Inflammatory macrophage treated with lipopolysaccharide for 4 hours (primary cell): Measurements from ENCODE around the gene OTOG.

Experiments
- DNase-seq: peaks from one replicate; pipeline ENCODE4 v3.0.0-alpha.2; 2020

Gene OTOG

GRCh38 chr11:17541330-17541885 is 5.7 kb upstream of the OTOG start:
- DNase-seq, result no peak

GRCh38 chr11:17542249-17542648 is 4.8 kb upstream of the OTOG start:
- DNase-seq, result no peak

DNA sequence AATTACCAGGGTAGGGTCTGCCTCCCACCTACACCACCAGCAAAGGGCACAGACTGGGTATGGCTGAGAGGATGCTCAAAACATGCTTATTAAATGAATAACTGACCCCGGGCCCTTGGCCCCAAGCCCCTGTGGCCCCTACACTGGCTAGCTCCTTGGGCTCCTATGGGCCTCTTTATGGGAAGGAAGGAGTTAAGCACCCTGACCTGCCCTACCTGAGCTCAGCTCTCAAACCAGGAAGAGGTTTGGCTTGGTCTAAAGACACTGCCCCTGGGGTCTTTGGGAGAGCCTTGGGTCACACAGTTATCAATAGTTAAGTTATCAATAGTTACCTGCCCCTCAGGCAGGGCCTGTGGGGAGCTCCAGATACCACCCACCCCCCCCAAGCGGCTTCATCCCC is 4.0 kb upstream of the OTOG start:
- no peak for DNase-seq

- DNase-seq, result no peak
Measured at GRCh38 chr11:17543574-17544180, 3.4 kb upstream of the OTOG start.

DNA sequence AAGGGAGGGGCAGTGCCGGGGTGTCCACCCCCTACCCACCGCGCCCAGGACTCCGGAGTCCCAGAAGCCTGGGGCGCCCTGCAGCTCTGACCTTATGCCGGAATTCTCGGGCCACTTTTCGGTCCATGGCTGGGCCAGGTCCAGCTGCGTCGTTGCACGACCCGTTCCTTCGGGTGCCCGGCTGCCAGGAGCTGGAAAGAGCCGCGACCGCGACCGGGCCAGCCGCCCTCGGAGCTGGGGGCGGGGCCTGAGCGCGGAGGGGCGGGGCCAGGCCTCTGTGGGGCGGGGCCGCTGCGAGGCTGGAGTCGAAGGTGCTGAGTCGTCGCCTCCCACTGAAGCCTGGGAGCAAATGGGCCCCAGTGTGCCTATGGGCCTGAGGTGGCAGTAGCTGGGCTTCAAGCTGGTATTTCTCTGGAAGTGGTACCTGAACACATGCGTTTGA is 2.9 kb upstream of the OTOG start, which contains the start of gene USH1C:
TSS of gene USH1C (minus strand) at position 236 of the 442 bp plus-strand sequence. CDS start at position 127, 109 bp downstream.
- DNase-seq, result peak; percentile 6

GRCh38 chr11:17546240-17546639 is 819 bp upstream of the OTOG start:
- DNase-seq, result no peak

DNA sequence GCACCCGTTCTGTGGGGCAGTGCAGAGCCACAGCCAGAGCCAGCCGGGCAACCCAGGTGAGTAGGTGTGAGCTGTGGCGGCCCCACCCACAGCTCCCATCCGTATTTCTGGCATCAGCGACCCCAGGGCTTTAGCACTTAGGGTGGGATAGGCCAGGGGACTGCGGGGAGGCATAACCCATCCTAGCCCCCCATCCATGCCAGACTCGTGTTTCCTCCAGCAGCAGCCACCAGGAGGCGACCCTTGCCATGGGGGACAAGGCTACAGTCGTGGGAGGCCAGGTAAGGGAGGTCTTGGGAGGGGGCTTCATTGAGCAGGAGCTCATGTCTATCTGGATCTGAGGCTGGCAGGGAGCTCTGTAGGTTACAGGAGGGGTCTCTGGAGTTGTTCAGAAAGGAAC is 873 bp downstream of the OTOG start:
- no peak for DNase-seq

GRCh38 chr11:17548444-17548843 is 1.4 kb downstream of the OTOG start:
- no peak for DNase-seq

DNA sequence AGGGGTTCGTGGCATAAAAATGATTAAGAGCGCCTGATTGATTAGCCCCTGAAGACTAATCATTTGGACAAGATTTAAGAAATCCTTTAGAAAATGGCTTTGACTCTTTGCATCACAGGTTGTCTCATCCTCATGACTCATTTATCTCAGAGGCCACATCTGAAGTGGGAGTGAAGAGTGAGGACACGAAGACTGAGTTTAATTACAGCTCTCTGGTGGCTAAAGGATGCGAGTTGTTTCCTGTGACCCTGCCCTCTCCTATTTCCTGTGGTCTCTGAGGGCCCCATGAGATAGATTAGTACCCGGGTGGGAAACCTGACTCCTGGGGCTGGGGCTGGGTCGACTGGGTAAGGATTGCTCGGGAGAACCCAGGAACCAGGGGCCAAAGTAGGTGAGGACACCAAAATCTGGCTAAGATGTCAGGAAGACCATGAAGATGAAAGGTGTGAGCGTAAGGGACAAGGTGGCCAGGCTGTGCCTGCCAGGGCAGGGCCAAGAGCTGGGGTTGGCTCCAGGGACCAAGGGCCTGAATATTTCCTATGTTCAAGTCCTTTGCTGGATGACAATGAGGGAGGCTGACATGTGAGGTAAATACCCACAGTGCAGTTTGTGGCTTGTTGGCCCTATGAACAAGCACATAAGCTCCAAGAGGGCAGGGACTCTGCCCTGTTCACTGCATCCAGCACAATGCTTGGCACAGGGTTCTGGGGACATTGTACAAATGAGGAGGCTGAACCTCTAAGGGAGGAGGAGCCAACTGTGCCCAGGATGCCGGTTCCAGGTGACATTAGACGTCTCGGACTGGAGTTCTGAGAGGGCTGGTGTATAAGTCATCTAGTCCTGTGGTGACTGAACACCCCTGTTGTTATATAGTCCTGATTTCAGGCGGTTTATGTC is 3.6 kb downstream of the OTOG start:
- no peak for DNase-seq

DNA sequence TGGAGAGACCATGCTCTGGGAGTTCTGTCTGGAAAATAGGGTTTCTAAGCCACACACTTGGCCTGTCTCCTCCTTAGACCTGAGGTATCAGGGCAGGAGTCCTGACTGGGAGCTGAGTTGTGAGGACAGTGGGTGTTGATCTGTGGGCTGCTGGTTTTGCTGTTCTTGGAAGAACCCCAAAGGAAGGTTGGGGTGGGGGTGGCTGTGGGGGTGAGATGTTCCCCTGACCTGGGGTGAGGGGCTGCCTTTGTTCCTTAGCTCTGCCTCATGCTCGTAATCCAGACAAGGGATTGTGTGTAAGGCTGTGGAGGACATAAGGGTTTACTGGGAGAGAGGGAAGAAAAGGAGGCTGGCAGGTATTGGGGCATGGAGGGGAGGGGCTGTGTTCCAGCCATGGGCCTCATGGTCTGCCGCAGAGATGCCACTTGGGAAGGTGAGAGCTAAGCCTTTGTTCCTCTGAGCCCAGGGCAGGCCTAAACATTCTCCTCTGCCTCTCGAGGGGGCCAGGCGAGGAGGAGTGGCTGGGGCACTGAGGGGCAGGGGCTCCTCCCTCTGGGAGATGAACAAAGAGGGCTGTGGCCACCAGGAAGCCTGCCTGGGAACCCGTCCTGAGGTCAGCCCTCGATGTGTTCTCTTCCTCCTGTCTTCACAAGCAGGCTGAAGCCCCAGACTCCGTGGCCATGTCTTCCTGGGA is 4.4 kb downstream of the OTOG start:
- DNase-seq, result no peak

GRCh38 chr11:17552041-17552355 is 4.9 kb downstream of the OTOG start:
- DNase-seq, result no peak

GRCh38 chr11:17552392-17553248 is 5.6 kb downstream of the OTOG start:
- DNase-seq, result no peak

- DNase-seq, result no peak
Measured at GRCh38 chr11:17553249-17553546, 6.1 kb downstream of the OTOG start.

DNA sequence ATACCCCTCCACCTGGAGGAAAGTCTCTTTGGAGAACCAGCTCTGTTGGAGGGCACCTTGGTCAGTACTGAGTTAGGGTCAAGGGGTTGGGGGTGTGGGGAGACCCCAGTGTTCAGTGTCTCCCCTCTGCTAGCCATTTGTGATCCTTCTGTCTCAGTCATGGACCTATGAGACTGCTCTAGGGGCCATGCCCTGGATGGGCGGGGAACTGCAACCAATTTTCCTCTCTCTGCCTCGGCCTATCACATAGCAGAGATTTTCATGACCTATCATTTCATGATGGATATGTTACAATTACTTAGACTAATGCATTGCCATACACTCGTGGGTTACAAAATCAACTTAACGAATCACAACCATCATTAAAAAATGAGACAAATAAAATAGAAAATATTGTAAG is 7.4 kb downstream of the OTOG start:
- DNase-seq, result no peak

- DNase-seq, result no peak
Measured at GRCh38 chr11:17556999-17557398, 9.9 kb downstream of the OTOG start.

GRCh38 chr11:17558025-17558780 is 11.1 kb downstream of the OTOG start:
- DNase-seq, result no peak

DNA sequence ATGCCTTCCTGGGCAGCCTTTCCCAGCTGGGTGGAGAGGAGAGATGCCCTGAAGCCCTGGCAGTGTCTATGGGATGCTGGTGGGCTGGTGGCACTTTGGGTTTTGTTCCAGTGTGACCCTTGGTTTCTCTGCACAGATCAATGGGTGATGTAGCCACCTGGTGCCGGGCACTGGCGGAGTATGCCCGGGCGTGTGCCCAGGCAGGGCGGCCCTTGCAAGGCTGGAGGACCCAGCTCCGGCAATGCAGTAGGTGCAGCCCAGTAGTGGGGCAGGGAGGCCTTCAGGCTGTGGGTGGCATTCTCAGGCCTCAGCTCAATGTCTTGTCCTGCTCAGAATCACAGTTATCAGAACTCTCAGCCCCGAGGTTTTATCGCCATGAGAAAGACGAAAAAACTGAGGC is 11.9 kb downstream of the OTOG start:
- no peak for DNase-seq

DNA sequence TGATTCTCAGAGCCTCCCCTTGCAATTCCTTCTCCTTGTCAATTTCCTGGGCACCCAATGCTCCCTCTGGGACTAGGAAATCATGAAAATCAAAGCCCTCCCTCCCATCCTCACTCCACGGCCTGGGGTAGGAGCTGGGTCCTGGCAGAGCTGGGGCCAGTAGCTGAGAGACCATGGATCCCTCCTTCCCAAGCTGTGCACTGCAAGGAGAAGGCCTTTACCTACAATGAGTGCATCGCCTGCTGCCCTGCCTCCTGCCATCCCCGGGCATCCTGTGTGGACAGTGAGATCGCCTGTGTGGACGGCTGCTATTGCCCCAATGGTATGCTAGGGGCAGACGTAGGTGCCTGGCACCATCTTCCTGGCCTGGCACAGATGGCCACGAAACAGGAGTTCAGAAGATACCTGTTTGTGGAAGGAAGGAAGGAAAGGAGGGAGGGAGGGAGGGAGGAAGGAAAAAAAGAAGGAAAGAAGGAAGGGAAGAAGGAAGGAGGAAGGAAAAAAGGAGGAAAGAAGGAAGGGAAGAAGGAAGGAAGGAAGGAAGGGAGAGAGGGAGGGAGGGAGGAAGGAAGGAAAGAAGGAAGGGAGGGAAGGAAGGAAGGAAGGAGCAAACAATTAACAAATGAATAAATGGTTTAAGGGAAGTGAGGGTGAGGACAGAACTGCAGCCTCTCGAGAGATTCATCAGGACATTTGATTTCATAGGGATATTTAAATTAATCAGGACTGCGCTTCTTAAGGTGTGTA is 12.5 kb downstream of the OTOG start:
- no peak for DNase-seq

DNA sequence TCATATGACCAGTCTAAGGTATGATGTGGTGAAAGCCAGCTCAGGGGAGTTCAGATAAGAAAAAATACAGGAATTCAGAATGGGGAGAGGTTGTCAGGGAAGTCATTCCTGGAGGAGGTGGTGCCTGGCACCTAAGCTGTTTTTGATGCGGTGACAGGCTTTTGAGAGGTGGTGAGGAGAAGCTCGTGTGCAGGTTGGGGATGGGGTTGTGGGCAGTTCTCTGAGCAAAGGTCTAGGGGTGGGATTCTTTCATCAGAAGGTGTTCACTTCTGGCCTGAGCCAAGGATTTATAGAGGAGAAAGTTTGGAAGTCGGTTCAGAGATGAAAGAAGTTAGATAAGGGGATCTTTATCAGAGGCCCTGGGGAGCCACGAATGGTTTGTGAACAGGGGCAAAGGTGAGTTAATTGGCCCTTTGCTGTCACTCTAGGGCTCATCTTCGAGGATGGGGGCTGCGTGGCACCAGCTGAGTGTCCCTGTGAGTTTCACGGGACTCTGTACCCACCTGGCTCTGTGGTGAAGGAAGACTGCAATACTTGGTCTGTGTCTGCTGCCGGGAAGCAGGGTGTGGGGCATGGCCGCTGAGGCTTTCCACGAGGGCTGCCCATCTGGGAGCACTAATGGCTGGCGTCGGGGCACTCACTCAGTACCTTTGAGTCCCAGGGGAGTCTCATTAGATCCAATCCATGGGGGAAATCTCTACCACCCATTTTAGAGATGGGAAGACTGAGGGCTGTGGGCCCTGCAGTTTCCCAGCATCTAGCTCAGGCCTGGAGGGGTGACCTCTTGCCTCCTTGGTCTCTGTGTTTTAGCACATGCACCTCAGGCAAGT is 13.4 kb downstream of the OTOG start:
- no peak for DNase-seq

- no peak for DNase-seq
Measured at GRCh38 chr11:17561111-17561415, 14.0 kb downstream of the OTOG start.

GRCh38 chr11:17561526-17561925 is 14.5 kb downstream of the OTOG start:
- no peak for DNase-seq
